Activated CD8-positive, alpha-beta memory T cell treated with anti-CD3 and anti-CD28 coated beads for 24 hours (primary cell): ENCODE results near the gene ELFN1.
A peak's percentile ranks its signal among the peaks of the same experiment; 100 is the strongest.

Source experiments
- DNase-seq: peaks from one replicate; pipeline ENCODE4 v3.0.0-alpha.2; 2020

ELFN1 gene

DNA sequence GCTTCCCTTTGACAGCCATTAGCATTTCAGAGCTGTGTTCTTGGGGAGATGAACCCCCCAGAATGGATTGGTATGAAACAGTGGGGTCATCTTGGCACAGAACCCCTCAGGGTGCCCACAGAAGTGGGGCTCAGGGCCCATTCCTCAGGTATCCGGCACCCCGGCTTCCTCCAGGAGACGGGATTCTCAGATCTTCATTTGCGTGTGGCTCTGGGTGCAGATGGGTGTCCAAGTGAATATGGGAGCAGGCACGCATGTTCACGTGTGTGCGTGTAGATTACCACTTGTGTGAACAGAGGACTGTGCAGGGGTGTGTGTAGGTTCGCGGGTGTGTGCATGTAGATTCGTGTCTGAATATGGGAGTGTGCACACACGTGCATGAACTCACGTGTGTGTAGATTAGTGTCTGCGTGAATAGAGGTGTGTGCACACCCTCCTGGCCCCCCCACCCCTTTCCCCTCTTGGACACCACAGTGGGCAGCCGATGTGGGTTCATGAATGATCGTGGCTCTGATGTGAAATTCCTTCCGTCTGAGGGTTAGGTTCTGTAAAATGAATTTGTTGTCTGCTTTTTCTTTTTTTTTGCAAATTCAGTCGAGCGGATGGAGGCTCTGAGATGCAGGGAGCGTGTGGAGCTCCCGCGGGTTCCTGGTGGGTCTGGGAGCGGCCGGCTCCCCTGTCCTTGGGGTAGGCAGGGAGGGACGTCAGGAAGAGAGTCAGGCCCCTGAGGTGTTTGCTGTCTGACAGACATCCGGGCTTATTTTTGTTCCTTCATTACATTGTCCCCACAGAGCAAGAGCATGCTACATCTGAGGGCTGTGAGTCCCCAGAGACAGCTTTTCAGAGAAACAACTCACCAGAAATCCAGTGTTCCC lies 7.4 kb downstream of the ELFN1 start:
- no peak for DNase-seq

DNA sequence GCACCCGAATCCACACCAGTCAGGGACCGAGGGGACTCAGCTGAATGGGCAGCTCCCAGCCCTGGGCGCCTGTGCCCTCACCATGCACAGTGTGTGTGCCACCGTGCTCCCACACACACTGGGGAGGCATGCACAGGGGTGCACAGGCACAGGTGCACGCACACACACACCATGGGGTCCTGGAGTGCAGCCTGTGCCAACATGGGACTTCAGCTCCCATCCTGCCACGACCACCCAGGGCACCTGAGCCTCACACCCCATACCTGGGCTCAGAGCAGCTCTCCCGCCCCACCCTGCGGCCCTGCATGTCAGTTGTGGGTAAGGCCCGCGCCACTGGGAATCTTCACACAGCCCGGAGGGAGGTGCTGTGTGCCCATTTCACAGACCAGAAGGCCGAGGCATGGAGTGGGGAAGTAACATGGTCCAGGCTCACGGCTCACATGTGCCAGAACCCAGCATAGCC lies 8.0 kb downstream of the ELFN1 start:
- peak; percentile 41 for DNase-seq

DNA sequence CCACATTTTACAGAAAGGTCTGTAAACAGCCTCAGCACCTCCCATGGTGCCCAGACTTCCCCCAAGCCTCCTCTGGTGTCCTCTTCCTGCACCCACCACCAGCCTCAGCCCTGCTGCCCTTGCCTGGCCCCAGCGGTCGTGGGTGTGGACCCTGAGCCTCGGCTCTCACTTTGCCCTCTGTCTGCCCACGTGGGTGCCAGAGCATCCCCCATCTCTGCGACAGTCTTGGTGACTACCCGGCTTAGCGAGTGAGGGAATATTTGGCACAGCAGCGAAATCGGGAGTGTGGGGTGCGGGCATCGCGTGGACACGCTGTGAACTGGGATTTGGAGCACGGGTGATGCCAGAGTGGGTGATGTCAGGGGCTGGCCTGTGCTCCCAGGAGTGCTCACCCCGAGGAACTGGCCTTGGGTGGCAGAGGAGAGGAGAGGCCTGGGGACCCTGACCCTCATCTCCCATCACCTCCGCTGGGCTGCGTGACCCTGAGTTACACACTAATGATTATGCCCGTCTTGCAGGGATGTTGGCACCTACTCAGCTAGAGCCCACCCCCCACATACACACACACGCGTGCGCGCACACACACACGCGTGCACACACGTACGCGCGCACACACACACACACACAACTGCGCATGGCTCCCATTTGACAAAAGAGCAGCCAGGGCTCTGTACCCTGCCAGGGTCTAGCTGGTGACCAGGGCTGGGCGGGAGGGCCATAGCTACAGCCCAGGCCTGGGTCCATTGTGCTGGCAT lies 8.7 kb downstream of the ELFN1 start:
- DNase-seq: peak; percentile 32

DNA sequence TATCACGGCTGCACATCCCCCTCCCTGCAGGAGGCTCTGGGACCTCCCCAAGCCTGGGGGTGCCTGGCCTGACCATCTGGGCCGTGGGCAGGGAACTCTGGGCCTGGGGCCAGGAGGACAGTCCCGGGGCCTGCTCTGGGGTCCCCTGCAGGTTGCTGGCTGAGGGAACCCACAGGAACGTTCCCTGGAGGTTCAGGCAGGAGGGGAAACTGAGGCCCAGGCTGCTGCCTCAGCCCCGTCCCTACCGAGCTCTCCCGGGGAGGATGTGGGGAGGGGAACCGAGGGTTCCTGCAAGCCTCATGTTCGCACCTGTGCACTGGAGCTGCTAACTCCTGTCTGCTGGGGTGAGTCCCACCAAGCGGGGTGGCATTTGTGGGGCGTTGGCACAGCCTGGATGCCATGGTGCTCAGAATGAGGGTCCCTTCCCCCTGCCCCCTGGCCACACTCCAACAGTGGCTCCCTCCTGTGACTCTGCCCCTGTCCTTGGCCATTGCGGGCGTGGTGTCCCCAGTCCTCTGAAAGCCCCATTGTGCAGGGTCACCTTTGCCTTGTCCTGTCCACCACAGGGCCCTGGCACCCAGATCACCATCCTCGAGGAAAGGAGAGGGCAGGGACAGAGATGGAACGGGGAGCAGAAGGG lies 9.4 kb downstream of the ELFN1 start:
- DNase-seq: peak; percentile 38

DNA sequence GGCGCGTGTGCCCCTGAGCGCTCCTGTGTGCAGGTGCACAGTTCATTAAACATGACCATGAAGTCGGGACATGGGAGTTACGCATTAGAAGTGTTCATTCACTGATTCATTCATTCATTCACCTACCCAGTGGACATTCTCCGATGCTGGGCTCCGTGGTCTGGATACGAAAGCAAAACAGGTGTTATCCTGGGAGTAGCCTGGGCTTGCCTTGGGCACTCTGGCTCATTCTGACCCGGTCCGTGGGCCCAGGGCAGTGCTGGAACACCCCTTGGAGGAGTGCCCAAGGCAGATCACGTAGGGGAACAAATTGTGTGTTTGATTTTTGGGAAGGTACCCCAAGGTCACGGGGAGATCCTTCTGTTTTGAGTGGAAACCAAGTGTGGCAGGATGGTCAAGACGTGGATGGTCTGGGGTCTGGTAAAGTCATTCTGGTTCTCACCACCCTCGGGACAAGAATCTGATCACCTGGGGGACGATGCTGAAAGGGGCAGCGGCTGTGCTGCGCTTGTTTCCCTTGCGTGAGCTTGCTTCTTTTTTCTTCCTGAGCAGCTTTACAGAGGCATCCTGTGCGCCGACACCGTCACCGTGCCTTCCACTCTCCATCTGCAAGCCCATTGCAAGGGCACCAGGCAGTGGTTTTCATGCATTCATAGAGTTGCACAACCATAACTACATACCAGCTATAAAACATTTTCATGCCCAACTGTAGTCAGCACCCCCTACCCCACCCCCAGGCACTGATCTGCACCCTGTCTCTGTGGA lies 10.1 kb downstream of the ELFN1 start:
- DNase-seq: peak; percentile 40

DNA sequence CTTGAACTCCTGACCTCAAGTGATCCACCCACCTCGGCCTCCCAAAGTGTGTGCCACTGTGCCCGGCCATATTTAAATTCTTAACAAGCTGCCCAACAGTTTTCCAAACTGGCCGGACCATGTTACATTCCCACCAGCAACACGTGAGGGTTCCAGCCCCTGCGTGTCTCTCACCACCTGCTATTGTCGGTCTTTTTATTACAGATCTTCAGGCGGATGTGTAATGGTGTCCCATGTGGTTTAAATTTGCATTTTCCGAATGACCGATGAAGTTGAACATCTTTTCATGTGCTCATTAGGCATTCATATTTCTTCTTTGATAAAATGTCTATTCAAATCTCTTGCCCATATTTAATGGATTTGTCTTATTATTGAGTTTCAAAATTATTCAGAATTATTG lies 11.5 kb downstream of the ELFN1 start:
- DNase-seq: no peak

DNA sequence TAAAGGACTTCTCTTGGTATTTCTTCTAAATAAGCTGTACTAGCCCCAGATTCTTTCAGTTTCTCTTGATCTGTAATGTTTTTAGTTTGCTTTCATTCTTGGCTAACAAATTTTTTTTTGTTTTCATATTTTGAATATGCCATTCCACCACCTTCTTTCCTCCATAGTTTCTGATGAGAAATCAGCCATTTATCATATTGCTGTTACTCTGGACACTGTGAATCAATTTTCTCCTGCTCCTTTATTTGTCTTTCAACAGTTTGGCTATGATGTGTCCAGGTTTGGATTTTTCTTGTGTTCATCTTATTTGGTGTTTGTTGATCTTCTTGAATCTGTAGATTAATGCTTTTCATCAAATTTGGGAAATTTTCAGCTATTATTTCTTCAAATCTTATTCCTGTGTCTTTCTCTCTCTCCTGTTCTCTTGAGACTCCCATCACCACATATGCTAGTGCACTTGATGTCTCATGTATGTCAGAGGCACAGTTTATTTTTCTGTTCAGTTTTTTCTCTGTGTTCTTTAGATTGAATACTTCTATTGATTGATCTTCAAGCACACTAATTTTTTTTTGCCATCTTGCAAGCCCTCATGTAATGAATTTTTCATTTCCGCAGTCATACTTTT lies 15.0 kb downstream of the ELFN1 start:
- no peak for DNase-seq

DNA sequence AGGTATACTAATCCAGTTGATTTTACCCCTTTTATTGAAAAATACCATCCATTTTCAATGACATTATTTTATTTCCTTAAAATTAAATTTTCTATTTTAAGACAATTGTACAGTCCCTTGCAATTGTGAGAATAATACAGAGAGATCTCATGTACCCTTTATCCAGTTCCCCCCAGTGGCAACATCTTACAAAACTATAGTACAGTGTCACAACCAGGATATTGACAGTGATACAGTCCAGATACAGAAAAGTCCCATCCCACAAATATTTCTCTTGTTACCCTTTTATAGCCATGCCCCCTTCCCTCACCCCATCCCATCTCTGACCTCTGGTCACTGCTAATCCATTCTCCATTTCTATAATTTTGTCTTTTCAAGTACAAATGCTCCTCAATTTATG lies 18.5 kb downstream of the ELFN1 start:
- DNase-seq: no peak

DNA sequence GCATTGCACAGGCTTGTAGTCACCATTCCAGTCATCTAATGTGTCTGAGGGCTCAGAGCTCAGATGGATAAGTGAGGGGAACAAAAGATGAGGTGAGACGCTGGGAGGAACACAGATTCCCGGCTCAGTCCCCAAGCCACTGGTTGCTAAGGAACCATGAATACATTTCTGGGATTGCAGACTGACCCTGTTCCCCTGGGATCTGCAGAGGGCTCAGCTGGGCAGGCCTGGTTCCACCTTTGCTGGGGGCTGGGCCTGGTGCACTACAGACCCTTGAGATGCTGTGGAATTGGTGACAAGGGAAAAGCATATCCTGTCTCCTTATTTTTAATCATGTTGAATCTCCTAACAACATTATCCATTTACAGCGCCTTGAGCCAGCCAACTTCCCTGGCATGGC lies 19.2 kb downstream of the ELFN1 start:
- no peak for DNase-seq

DNA sequence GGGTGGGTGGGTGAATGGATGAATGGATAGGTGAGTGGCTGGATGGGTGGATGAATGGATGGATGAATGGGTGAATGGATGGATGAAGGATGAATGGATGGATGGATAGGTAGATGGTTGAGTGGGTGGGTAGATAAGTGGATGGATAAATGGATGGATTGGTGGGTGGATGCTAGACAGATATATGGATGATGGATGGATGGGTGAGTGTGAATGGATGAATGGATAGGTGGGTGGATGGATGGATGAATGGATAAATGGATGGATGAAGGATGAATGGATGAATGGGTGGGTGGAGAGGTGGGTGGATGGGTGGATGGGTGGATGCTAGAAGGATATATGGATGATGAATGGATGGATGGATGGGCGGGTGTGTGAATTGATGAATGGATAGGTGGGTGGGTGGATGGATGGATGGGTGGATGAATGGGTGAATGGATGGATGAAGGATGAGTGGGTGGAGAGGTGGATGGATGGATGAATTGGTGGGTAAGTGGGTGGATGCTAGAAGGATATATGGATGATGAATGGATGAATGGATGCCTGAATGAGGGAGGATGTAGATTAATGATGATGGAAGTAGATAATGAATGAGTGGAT lies 20.4 kb downstream of the ELFN1 start:
- DNase-seq: no peak

DNA sequence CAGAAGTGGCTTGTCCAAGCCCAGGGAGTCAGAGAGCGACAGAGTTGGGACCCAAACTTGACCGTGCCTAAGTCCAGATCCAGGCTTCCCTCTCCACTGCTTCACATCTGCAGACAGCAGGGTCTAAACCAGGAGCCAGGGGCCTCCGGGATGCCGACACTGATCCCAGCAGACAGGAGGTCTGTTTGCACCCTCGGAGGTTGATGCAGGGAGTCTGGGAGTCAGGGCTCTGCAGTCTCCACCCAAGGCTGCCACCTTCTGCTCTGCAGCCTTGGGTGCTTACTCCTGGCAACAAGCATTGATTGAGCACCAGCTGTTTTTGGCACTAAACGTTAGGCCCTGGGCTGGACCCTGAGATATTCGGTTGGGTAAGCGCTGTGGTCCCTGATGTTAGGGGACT lies 21.0 kb downstream of the ELFN1 start:
- no peak for DNase-seq

DNA sequence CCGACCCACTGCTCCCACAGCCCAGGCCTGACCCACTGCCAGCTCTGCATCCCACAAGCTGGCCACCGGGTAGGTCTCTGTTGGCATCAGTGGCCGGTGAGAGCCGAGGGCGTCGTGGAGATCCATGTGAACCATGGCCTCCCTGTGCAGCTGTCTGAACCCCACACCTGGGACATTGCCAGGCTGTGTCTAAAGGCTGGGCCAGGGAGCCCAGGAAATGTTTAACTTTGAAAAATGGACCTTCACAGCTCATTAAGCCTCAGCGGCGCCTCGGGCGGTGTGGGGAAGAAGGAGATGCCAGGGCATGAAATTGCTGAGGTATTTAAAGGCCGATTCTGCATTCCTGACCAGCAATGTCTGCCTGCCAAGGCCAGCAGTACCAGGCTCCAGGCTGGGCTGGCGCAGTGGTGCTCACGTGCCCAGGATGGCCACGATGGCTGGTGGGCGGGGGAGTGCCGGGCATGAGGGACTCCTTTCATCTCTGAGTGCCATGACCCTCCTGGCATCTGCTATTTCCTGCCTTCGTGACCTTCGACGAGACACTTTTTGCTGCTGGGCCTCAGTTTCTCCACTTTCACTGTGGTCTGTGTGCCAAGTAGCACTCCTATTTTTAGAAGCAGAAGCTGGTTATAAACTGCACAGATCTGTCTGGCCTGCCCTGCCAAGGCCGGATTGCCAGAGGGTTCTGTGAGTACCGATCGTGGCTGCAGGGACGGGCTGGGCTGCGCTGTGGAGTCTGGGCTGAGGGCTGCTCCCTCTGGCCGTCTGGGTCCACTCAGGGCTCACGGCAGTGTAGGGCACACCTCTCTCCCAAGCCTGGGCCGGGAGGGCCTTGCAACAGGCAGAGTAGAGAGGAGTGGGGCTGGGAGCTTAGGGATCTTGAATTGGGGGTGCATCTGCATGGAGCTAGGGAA lies 21.8 kb downstream of the ELFN1 start:
- DNase-seq: peak; percentile 13

DNA sequence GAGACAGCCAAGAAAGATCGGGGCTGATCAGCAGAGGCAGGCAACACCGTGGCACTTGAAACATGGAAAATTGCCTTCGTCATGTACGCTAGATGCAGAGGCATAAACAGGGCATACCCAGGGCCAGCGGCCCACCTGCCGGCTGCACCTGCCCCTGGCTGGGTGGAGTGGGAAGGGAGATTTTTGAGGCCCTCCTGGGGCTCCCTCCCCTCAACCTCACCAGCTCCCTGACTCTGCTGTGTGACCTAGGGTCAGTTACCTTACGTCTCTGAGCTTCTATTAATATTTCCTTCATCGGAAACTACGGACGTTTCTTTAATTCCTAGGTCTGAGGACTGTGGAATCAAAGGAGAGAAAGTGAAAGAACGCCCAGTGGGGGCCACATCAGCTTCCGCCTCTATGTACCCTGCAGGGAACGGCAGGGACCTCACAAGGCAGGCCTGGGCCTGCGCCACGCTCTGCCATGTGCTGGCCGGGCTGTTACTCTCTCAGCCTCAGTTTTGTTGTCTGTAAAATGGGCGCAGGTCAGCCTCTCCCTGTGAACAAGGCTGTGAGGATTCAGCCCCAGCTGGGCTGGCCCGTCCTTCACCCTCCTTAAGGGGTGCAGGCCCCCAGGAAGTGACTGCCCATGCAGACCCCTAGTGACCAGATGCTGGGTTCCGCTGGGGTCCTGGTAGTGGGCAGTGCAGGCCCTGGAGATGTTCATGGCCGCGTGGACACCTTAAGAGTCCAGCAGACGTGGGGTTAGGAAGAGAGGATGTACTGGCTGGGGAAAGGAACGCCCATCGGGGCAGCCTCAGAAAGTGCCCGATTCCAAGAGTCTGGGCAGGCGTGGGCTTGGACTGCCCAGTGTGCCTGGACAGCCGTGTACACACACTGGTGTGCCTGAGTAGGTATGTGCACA lies 22.7 kb downstream of the ELFN1 start:
- DNase-seq: peak; percentile 51

DNA sequence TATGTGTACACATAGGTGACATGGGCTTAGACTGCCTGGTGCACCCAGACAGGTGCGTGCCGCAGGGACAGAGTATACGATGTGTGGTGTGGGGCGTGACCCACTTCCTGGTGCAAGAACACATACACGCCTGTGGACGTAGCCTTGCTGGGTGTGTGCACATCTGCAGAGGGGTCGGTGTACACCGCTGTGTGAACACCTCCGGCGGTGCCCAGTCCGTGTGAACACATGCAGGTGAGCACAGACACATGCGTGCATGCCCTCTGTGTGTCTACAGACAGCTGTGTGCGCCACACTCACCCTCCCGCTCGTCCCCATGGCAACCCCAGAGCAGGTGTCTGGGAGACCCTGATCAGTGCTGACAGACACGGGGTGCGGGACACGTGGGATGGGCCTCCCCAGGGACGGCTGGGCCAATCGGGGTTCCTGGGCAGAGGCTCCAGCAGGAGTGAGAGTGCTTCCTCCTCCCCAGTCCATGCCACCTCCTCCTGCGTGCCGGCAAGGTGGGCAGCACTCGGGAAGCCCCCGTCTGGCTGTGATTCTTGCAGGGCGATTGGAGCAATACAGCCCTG lies 23.4 kb downstream of the ELFN1 start:
- peak; percentile 51 for DNase-seq

DNA sequence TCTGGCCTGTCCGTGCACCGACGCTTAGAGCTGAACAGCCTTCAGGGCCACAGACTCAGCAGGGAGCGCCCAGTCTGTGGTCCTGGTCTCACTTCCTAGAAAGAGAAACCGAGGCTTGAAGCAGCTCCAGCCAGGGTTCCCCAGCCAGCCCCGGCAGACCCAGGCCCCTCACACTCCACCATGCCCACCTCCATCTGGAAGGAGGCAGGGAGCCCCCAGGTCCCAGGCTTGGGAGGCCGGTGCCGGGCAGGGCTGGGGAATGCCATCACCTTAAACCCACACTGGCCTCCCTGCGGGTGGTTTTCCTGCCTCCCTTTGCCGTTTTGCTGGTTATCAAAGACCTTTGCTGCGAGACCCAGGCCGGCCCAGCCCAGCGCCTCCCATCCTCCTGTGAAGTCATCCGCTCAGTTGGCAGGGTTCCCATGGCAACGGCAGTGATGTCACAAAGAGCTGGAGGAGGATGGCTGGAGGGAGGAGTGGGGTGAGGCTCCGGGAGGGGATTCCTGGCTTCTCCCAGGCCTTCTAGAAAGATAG lies 24.0 kb downstream of the ELFN1 start:
- peak; percentile 41 for DNase-seq

DNA sequence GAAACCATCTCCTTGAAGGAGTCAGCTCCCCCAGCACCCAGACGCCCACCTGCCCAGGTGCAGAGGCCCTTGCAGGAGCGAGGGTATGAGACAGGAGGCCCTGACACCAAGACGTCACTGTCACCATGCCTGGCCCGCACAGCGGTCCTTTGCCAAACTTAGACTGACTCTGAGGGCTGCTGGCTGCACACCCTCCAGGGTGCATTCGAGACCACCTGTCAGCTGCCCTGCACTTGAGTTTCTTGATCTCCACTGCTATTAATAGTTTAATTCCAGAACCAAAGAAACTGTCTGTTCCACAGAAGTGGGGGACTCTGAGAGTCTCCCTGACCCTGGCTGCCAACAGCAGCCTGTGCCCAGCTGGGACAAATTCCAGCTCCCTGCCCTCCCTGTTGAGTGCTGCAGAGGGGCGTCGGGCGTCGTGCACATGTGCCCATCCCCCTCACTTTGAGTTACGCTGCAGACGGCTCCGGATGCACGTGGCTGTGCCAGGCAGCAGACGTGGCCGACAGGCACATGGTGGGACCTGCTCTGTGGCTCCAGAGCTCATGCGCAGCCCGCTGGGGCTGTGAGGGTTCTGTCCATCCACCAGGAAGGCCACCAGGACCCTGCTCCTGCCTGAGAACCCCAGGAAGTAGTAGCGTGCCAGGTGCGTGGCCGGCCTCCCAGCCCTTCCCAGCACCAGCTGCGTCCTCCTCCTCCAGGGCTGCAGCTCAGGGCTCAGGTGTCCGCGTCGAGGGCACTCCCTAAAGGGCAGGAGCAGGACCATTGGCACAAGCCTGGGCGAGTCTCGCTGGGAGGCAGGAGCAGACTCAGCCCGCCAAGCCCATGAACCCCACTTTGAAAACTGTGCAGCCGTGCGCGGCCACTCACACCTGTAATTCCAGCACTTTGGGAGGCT lies 24.8 kb downstream of the ELFN1 start:
- peak; percentile 41 for DNase-seq

DNA sequence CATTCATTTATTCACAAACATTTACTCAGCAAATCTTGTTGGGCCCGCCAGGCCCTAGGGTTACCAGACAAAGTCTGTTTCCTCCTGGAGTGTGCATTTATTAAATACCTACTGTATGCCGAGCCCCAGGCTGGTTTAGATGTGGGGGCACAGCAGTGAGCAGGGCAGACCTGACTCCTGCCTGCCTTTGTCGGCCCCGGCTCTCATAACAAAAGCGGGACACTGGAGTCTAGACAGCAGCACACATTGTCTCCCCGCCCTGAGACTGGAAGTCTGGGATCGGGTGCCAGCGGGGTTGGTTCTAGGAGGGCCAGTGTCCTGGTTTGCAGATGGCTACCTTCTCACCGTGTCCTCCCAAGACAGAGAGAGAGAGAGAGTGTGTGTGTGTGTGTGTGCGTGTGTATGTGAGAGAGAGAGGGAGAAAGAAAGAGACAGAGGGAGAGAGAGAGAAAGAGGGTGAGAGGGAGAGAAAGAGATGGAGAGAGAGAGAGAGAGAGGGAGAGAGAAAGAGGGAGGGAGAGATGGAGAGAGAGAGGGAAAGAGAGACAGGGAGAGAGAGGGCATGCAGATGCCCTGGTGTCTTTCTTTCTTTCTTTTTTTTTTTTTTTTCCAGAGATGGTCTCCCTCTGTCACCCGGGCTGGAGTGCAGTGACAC lies 25.9 kb downstream of the ELFN1 start:
- peak; percentile 40 for DNase-seq
